Colonic mucosa (tissue), 4 donors: Measurements from ENCODE around the gene KANSL3. TPM values are rescaled to one million over a fixed set of nuclear protein-coding genes. Genes with fewer than 3 reads are reported as not detected.

Experiments
- DNase-seq: peaks from one replicate; pipeline ENCODE4 v3.0.0-alpha.2; 2020
- H3K27ac ChIP-seq: fragments of 200-600 bp; one replicate; pipeline ENCODE4 v1.8.0; 2021
- H3K27me3 ChIP-seq: fragments of 200-600 bp; one replicate; pipeline ENCODE4 v1.8.0; 2021
- H3K36me3 ChIP-seq: fragments of 200-600 bp; one replicate; pipeline ENCODE4 v1.8.0; 2021
- H3K4me1 ChIP-seq: fragments of 200-600 bp; one replicate; pipeline ENCODE4 v1.8.0; 2021; ENCODE audit warnings: mild to moderate bottlenecking
- H3K4me3 ChIP-seq: fragments of 200-600 bp; one replicate; pipeline ENCODE4 v1.8.0; 2021
- H3K9ac ChIP-seq, 2 donors: one replicate each; pipeline ENCODE4 v1.7.0; 2013; ENCODE audit warnings: control low read depth in 2 of 2, low read depth in 2 of 2, low read length in 2 of 2
- H3K9me3 ChIP-seq: fragments of 200-600 bp; one replicate; pipeline ENCODE4 v1.8.0; 2021
- CTCF ChIP-seq: fragments of 200-600 bp; IDR thresholded peaks from one replicate; pipeline ENCODE4 v1.8.0; 2022; ENCODE audit warnings: antibody characterized with exemption, mild to moderate bottlenecking
- intact Hi-C: fragments of 100-400 bp; cut with DNase I; formaldehyde crosslinking; loops from one replicate; pipeline ENCODE4 v1.14.1; 2022
- total RNA-seq, 2 donors: library from RNA; stranded (reverse); fragmentation: NEBNext Ultra II Directional in 1 of 2; extraction: Animal tissue kit (Norgen Biotek cat#: 25700) in 1 of 2; gene quantifications; one replicate each; pipeline ENCODE4 v1.2.1, GENCODE V29; 2021
- donor health status: healthy.
- donor health status: DM: no; HTN: no; CAD: no.
- donor health status: DM: no; HTN: no; CAD: no.

The KANSL3 gene
- total RNA-seq, 2 donors from 2014 or later: 33.6 to 36.5 TPM

DNA sequence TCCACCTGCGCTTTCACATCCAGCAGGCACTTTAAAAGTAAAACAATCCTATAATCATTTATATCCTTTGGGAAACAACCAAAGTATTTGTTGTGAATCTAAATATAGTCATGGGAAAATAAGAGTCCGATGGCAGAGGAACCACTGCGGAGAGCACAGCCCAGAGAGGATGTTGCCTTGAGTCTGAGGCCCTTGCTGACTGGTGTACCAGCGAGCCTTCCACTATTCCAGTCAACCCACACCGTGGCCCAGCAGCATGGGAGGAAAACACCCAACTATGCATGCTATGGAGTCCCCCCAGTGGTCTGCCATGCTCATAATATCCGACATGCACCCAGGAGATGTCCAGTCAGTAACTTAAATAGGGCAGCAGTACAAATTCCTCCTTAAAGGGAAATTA, 21.6 kb downstream of the KANSL3 start:
- no peaks in the 10 kb centered on the region for H3K27me3 ChIP-seq
- H3K4me1 ChIP-seq: no peaks in the 10 kb centered on the region
- intact Hi-C loops: loop anchor here (10.0 kb wide), 1 partner anchor 188 kb away; no protein-coding TSS in a partner anchor
- peaks cover 24% of the 10 kb centered on the region for H3K36me3 ChIP-seq
- no peak overlapping the region for H3K4me3 ChIP-seq
- H3K27ac ChIP-seq: no peak overlapping the region
- TF ChIP-seq CTCF: no peak
- H3K9ac ChIP-seq: no peak overlapping the region
- no peaks in the 10 kb centered on the region for H3K9me3 ChIP-seq
- DNase-seq: no peak

GRCh38 chr2:96616128-96616527, 22.0 kb downstream of the KANSL3 start:
- no peaks in the 10 kb centered on the region for H3K9me3 ChIP-seq
- no peak for TF ChIP-seq CTCF
- no peaks in the 10 kb centered on the region for H3K27me3 ChIP-seq
- no peaks in the 10 kb centered on the region for H3K4me1 ChIP-seq
- H3K4me3 ChIP-seq: no peak overlapping the region
- H3K36me3 ChIP-seq: peaks cover 24% of the 10 kb centered on the region
- H3K27ac ChIP-seq: no peak overlapping the region
- DNase-seq: no peak
- intact Hi-C loops: loop anchor here (10.0 kb wide), 1 partner anchor 189 kb away; no protein-coding TSS in a partner anchor
- no peak overlapping the region for H3K9ac ChIP-seq

GRCh38 chr2:96608469-96609455, 29.4 kb downstream of the KANSL3 start:
- Histone ChIP-seq H3K27me3 (no peaks in the 10 kb centered on the region), H3K9me3 (no peaks in the 10 kb centered on the region), H3K27ac (no peak overlapping the region), H3K36me3 (peaks cover 54% of the 10 kb centered on the region), H3K4me1 (no peaks in the 10 kb centered on the region), H3K4me3 (no peak overlapping the region), H3K9ac (no peak overlapping the region)
- intact Hi-C loops: no loop called here
- no peak for TF ChIP-seq CTCF
- DNase-seq: no peak

DNA sequence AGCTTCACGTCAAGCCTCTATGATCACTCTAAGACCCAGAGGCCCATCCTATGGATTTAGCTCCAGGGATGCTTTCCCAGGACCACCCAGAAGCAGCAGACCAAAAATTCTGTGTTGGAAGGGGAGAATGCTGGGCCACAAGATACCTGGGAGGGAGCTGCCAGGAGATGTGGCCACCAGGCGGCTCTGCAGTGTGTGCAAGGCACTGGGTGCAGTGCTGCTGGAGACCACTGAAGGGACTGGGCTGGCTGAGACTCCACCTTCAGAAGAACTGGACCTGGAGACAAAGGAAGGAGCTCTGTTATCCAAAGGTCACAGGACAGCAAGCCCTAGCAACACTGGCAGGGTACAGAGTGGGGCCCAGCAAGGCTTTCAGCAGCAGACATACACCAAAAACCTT, 34.0 kb downstream of the KANSL3 start:
- intact Hi-C loops: no loop called here
- H3K4me3 ChIP-seq: no peak overlapping the region

GRCh38 chr2:96602330-96602823, 35.7 kb downstream of the KANSL3 start:
- Histone ChIP-seq H3K36me3 (peaks cover 17% of the 10 kb centered on the region), H3K4me1 (no peaks in the 10 kb centered on the region), H3K27me3 (no peaks in the 10 kb centered on the region), H3K27ac (peak overlapping the region; percentile 43), H3K9me3 (no peaks in the 10 kb centered on the region), H3K4me3 (no peak overlapping the region), H3K9ac (no peak overlapping the region)
- intact Hi-C loops: no loop called here
- peak; percentile 18 for TF ChIP-seq CTCF
- peak; percentile 59 for DNase-seq

More for the DNA sequence above, 34.0 kb downstream of the KANSL3 start:
- no peaks in the 10 kb centered on the region for H3K9me3 ChIP-seq
- no peak for DNase-seq
- TF ChIP-seq CTCF: no peak
- peaks cover 34% of the 10 kb centered on the region for H3K36me3 ChIP-seq
- H3K27ac ChIP-seq: no peak overlapping the region
- H3K9ac ChIP-seq: no peak overlapping the region
- no peaks in the 10 kb centered on the region for H3K27me3 ChIP-seq
- no peaks in the 10 kb centered on the region for H3K4me1 ChIP-seq
